Iris pigment epithelial cell (primary cell): ENCODE measurements around the gene SP6.
A peak's percentile ranks its signal among the peaks of the same experiment; 100 is the strongest.

Experiments used
- DNase-seq: peaks from one replicate; pipeline ENCODE4 v3.0.0-alpha.2; 2011; ENCODE audit warnings: low read depth

SP6 gene

GRCh38 chr17:47811709-47812108, 39.3 kb downstream of the SP6 start:
- DNase-seq: no peak

GRCh38 chr17:47810901-47811635, 39.9 kb downstream of the SP6 start:
- no peak for DNase-seq

- peak; percentile 97 for DNase-seq
Observed at GRCh38 chr17:47810200-47810821, 40.7 kb downstream of the SP6 start.

DNA sequence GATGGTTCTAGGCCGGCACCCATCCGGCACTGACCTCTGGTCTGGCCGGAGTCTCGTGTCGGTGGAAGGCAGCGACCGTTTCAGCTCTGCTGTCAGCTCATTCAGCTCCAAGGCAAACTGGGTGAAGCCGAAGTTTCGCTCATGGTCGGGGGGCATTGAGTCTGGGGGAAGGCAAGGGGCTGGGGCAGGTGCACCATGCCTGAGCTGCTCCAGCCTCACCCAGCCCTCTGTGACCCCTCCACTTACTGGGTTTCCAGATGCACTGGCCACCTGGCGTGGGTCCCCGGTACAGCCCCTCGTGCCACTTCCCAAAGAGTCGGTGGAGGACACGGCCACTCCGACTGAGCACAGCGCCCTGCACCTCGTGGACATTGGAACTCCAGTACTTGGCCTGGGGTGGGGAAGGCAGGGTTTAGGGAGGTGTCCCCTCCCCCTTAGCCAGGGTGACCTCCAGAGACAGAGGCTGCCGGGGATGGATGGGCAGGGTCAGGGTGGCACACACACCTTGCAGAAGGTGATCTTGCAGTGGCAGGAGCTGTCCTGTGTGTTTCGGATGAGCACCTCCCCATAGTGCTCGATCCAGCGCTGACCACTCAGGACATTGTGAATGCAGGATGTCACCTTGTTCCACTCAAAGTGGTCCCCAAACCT, 42.0 kb downstream of the SP6 start:
- no peak for DNase-seq

GRCh38 chr17:47808036-47808829, 42.7 kb downstream of the SP6 start:
- DNase-seq: no peak

- no peak for DNase-seq
Observed at GRCh38 chr17:47807421-47807820, 43.5 kb downstream of the SP6 start.

- no peak for DNase-seq
Observed at GRCh38 chr17:47806913-47807255, 44.1 kb downstream of the SP6 start.

- no peak for DNase-seq
Observed at GRCh38 chr17:47806026-47806912, 44.7 kb downstream of the SP6 start.

- no peak for DNase-seq
Observed at GRCh38 chr17:47804461-47804860, 46.5 kb downstream of the SP6 start.

DNA sequence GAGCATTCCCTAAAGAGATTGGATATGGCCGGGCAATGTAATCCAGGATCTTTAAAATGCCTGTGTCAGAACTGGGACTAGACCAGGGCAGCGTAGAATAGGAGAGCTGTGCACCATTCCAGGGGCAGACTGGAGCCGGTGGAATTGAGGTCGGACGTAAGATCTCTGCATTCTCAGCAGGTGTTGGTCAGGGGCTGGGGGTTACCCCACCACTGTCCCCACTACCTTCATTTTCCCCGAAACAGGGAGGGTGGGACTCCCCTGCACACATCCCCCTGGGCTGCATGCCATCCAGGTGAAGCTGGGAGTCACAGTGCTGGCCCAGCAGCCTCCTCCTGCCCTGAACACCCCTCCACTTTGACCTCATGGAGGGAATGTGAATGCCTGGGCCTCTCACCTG, 47.2 kb downstream of the SP6 start:
- DNase-seq: no peak

- DNase-seq: no peak
Observed at GRCh38 chr17:47803201-47803600, 47.8 kb downstream of the SP6 start.

DNA sequence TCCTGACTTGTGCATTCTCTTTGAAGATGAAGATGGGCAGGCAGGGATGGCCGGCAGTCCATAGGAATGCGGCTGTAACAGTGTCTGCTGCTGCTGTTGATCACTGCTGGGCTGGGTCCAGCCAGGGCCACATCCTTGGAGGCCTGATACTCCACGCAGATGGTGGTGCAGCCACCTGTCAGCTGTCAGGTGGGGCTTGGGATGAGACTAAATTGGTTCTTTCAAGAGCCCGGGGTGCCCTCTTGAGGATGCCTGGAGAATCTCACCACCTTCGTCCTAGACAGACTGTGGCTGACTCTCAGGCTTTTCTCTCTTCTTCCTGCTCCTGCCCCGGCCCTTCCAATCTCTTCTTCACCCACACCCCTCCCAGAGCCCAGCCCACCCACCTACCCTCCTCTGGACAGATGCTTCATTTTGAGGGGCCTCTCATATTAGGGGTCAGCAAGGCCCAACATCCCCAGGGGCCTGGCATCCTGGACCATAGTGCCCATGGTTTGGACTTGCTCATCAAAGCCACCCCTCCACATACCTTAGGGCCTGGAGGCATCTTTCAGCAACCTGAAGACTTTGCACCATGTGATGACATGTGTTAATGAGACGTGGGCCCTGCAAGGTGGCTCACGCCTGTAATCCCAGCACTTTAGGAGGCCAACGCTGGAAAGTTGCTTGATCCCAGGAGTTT, 48.5 kb downstream of the SP6 start:
- peak; percentile 51 for DNase-seq

- DNase-seq: no peak
Observed at GRCh38 chr17:47801906-47802305, 49.1 kb downstream of the SP6 start.

DNA sequence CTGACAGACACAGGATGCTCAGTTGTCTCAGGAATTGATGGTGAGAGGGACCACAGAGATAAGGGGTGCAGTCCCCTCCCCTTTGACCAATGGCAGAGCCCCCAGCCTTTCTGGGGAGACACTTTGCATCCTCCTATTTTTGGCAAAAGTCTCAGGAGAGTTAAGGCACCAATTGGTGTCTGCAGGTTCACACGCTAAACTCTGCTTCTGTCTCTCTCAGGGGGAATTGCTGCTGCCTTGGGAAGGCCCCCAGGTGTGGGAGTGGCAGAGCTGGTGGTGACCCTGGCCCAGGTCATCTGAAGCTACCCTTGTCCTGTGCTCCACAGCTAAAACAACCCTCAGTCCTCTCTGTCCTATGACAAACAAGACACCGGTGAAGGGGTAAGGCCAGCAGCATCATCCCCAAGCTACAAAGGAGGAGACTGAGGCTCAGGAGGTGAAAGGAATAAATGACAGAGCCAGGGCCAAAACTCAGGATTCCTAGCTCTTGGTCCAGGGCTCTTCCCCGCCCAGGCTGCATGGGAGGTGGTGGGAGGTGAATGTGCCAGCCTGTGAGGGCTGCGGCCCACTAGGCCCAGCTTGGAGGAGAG, 49.7 kb downstream of the SP6 start:
- DNase-seq: no peak

GRCh38 chr17:47800686-47801085, 50.3 kb downstream of the SP6 start:
- DNase-seq: no peak

GRCh38 chr17:47797797-47798196, 53.2 kb downstream of the SP6 start:
- peak; percentile 12 for DNase-seq
